ENCODE data around the gene REPS1.
"Not testable (repeated sequence)": the region's sequence is repeated elsewhere in the genome, so short reads cannot be mapped to it uniquely, and the experiment has no call there.

The REPS1 gene

GRCh38 chr6:138970159-138970558, 17.9 kb downstream of the REPS1 start:
- no peak for DNase-seq

GRCh38 chr6:138966870-138967269, 21.2 kb downstream of the REPS1 start:
- DNase-seq, result no peak

- DNase-seq, result no peak
Observed at GRCh38 chr6:138965971-138966370, 22.1 kb downstream of the REPS1 start.

- DNase-seq, result no peak
Observed at GRCh38 chr6:138965291-138965874, 22.7 kb downstream of the REPS1 start.

GRCh38 chr6:138964012-138964411, 24.0 kb downstream of the REPS1 start:
- no peak for DNase-seq

GRCh38 chr6:138963531-138963930, 24.5 kb downstream of the REPS1 start:
- no peak for DNase-seq

DNA sequence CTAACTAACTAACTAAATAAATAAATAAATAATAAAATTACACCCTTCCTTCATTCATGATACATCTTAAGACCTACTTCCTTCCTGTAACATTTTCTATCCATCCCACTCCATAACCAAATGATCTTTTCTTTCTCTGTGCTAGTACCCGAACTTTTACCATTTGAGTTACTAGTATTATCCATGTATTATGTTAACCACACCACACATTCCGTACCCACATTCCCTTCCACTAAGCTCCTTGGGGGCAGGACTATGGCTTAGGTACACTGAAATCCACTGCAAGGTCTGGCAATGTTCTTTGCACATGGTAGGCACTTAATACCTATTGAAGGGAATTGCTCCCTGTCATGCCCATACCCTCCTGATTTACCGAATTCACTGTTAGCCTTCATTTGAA, 24.9 kb downstream of the REPS1 start:
- DNase-seq, result no peak

- no peak for DNase-seq
Observed at GRCh38 chr6:138959521-138959920, 28.5 kb downstream of the REPS1 start.

- DNase-seq, result no peak
Observed at GRCh38 chr6:138958595-138958994, 29.5 kb downstream of the REPS1 start.

- no peak for DNase-seq
Observed at GRCh38 chr6:138957903-138958302, 30.1 kb downstream of the REPS1 start.

DNA sequence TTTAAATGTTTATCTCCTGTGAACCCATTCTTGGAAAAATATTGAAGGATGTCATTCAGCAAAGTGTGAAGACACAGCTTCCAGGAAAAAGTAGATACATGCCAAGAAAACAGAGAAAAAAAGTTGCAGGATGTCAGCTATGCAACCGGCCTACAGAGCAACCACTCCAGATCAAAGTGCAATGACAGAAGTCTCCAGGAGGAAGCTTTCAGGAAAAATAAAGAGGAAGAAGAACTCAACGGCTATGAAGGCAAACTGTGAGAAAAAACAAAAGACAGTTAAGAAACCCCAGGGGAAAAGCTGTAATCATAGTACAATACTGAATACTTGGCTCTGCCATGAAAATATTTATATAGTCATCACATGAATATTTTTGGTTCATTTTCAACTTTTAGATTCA, 30.6 kb downstream of the REPS1 start:
- DNase-seq, result no peak

GRCh38 chr6:138956244-138956924, 31.7 kb downstream of the REPS1 start:
- no peak for DNase-seq

GRCh38 chr6:138955262-138955661, 32.8 kb downstream of the REPS1 start:
- DNase-seq, result no peak

- DNase-seq, result no peak
Observed at GRCh38 chr6:138953451-138953850, 34.6 kb downstream of the REPS1 start.

DNA sequence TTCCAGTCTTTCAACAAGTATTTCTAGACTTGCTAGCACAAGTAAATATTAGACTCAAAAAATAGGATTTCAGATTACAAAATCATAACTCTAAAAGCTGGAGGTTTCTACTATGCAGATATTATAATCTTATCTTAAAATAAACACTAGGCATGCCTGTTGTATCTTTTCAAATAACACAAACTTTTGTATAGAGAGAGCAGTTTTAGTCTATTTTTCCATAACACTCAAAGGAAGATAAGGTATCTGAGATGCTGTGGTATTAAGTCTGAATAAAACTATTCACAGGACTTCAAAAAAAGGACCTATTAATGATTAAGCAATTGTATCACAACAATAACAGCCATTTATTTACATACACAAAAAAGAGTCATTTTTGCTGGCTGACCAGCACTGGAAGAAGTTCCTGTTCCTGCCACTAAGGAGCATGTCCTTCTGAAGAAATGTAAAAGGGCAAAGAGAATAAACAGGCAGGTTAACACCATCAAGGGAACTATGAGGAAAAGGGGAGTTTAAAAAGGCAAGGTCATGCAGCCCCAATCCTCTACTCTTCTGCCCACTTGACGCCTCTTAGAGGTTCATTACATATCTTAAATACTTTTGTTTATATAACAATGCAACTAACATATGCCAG, 39.4 kb downstream of the REPS1 start:
- no peak for DNase-seq

DNA sequence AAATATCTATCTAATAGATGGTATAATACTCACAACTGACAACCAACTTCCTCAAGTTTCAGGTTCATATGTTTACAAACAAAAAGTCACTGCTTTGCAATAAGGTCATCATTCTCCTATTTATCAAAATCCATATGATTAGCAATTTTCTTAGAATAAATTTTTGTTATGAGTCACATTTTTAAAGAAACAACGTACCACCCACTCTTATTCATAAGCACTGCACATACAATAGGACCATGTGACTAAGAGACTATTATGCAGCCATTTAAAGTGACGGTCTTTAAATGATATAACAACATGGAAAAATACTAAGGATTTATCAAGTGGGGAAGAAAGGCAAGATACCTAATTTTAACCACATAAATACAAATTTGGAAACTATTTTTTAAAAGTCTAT, 40.0 kb downstream of the REPS1 start:
- DNase-seq, result no peak

GRCh38 chr6:138945354-138945753, 42.7 kb downstream of the REPS1 start:
- DNase-seq, result no peak

DNA sequence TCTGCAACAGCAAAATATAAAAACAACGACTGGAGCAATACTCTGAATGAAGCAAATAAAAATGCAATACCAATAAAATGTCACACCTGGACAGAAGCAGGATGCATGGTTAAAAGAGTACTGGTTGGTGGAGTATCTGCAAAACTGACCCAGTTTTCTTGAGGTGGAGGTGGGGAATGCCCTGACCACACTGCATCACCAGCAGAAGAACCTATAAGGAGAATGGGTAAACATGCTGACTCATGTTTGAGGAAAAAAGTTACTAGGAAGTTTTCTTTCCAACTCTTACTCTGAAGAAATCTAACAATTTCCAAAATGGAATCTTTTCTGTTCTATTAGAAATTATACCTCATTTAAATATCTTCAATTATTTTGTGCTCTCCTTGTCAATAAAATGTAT, 43.6 kb downstream of the REPS1 start:
- DNase-seq, result no peak

- DNase-seq, result no peak
Observed at GRCh38 chr6:138943089-138943625, 44.9 kb downstream of the REPS1 start.

GRCh38 chr6:138936873-138937272, 51.2 kb downstream of the REPS1 start:
- not testable (repeated sequence) for DNase-seq

DNA sequence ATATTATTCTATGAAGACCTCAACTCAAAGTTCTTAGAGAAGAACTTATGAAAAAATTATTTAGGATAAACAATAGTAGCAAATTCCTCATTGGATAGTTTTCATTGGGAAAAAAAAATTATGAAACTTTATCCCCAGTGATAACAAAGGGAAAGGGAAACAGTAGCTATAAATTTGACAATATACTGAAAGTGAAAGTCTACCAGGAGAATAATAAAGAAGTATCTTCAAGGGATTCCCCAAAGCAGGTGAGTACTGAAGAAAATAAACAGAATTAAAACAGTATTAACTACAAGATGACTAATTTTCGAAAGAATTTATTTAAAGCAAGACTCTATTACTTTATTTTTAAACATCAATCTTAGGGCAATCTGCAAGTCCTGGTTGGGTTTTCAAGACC, 56.4 kb downstream of the REPS1 start:
- no peak for DNase-seq

- no peak for DNase-seq
Observed at GRCh38 chr6:138926579-138926978, 61.5 kb downstream of the REPS1 start.

DNA sequence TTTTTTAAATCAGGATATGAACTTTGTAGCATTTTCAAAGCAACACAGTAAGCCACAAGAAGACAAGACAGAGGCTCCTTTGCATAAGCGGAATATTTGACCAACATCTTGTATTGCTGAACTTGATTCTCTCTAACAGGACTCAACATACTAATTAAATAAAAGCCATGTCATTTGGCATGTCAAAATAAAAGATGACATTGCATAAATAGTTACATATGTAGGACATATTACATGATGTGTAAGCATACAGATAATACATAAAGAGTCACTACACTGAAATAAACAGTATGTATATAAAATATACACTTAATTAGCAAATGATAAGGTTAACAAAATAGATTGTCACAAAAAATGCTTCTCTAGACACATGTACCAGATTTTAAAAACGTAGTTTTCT, 62.2 kb downstream of the REPS1 start:
- no peak for DNase-seq

DNA sequence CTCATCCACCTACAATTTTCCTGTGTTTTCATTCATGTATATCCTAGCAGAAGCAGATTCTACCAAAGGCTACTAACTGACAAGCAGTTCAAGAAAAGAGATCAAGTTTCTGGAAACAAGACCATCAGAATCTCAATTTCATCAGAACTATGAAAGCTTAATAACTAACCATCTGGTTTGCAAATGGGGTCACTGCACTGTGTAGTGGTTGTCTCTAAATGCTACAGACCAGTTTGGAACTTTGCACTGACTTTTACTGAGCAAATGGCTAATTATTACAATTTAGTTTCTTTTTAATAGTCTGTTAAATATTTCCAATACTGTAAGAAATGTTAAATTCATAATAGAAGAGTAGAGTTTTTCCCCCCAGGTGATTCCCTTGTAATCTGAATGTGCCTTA, 64.5 kb downstream of the REPS1 start:
- DNase-seq, result no peak

All from DMS79 treated with DMSO at 0.1 percent for 48 hours (cell line).